Measurements from ENCODE around the gene C20orf204.
A peak's percentile ranks its signal among the peaks of the same experiment; 100 is the strongest.

C20orf204 gene

DNA sequence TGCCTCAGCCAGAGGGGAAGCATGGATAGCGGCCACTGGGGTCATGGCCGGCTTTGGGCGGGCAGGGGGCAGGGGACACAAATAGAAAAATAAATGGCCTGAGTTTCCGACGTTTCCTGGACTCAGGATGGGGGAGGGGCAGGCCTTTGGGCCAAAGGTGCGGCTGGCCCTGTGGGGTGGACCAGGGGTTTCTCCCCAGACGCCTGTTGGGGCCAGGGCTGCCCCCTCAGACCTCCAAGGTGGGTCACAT is 20.6 kb downstream of the C20orf204 start:
- no peak for DNase-seq (ENCODE audit: low spot score)

- no peak for DNase-seq (ENCODE audit: low spot score)
These were observed 21.1 kb downstream of the C20orf204 start for GRCh38 chr20:64056889-64057627.

GRCh38 chr20:64057628-64058498 is 21.9 kb downstream of the C20orf204 start:
- peak; percentile 85 for DNase-seq (ENCODE audit: low spot score)

GRCh38 chr20:64058536-64058935 is 22.6 kb downstream of the C20orf204 start:
- DNase-seq (ENCODE audit: low spot score), result no peak

DNA sequence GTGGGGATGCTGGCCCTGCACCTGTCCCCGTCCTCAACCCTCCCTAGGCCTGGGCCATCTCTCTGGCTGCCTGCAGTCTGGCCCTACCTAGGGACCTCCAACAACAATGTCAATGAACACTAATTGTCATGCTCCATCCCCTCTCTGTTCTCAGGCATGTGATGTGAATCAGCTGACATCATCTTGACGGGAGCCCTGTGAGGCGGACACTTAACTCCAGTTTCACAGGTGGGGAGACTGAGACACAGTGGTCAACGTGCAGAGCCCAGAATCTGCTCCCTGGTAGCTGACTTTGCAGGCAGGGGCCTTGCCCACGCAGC is 26.3 kb downstream of the C20orf204 start:
- no peak for DNase-seq (ENCODE audit: low spot score)

GRCh38 chr20:64062596-64063388 is 26.8 kb downstream of the C20orf204 start, which contains the start of gene TCEA2:
TSS of gene TCEA2 (plus strand) at chr20:64063198. CDS start at chr20:64063313, 115 bp downstream.
- DNase-seq (ENCODE audit: low spot score), result peak; percentile 98

DNA sequence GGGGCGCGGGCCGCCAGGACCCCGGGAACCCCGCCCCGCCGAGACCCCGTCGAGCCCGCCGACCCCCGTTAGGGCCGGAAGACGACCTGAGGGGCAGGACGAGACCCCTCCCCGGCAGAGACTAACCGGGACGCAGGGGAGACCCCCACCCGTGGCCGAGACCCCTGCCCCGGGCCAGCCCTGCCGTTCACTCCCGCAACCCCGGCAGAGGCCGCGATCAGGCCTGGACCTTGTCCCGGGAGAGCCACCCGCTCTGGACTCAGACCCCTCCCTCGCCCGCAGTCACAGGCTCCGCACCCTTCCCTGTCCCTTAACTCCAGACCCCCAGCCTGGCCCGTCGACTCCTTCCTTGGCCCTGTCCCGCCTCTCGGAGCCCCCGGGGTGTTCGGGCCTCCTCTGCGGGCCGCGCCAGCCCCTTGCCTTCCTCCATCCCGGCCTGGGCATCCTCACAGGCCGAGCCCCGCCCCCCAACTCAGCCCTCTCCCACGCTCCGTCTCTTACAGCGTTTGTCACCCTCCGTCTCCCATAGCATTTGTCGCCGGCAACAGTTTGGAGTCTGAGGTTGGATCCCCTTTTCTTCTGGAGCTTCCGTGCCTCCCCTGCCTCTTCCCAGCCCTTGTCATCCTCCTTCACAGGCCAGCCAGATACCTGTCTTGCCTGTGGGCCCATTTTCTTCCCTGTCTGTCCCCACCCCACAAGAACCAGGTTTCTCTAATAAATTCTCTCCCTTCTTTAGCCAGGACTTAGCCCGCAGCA is 27.6 kb downstream of the C20orf204 start:
- no peak for DNase-seq (ENCODE audit: low spot score)

DNA sequence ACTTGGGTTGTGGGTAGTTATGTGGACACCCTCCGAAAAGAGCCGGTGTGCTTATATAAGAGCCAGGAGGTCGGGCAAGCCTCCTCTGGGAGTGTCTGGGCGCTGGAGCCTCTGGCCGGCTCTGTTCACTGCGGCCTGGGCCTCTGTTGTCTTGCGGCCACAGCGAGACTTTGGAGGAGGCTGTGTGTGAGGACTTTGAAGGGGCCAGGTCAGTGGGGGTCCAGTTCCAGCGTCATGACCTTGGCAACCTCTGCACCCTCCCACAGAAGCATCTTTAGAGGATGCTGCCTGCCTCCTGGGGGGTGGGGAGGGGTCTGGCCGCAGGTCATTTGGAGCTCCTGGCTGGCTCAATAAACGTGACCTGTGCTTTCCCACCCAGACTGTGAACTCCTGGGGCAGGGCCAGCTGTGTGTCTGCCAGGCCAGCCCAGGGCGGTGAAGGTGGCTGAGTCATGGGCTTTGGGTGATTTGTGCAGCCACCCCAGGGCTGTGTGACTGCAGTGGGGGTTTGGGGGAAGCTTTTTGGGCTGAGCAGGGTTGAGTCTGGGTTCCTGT is 28.2 kb downstream of the C20orf204 start:
- DNase-seq (ENCODE audit: low spot score), result peak; percentile 89

- DNase-seq (ENCODE audit: low spot score), result no peak
These were observed 29.3 kb downstream of the C20orf204 start for GRCh38 chr20:64065062-64065973.

DNA sequence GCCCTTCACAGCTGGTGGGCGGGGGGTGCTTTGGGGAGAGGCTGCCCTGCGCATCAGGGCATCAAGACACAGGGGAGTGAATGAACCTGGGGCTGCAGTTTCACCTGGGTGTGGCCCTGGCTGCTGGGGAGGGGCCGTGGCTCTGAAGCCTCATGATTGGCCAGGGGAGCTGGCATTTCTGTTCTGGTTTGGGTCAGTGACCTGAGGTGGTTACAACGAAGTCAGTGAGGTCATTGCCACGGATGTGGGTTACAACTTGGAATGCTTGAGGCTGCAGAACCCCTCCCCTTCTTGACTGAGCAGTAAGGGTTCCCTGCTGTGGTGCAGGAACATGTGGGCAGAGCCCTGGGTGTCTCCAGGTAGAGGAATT is 30.0 kb downstream of the C20orf204 start:
- peak; percentile 86 for DNase-seq (ENCODE audit: low spot score)

DNA sequence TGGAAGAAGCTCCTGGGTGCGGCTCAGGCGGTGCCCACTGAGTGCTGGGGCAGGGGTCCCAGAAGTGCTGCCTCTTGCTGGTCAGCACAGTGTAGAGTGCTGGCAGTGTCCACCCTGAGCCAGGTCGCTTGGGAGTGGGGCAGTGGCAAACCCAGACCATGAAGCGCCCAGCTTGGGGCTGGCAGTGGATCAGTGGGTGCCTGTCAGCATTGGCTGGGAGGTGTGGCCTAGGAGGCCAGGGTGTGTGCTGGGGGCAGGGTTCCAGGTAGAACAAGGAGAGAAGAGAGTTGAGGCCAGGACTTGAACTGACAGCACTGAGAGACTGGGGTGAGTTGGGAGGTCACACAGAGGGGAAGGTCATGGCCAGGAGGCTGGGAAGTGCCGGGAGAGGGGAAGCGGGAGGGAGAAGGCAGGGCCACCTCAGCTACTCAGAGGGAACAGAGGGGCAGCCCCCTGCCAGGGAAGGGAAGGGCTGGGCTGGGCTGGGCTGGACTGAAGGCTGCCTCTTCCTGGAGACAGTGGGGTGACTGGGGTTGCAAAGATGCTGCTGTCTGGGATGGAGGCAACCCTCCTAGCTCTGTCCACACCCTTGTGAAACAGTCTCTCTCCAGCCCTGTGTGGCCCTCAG is 31.1 kb downstream of the C20orf204 start:
- no peak for DNase-seq (ENCODE audit: low spot score)

GRCh38 chr20:64067733-64068307 is 31.8 kb downstream of the C20orf204 start:
- DNase-seq (ENCODE audit: low spot score), result no peak

DNA sequence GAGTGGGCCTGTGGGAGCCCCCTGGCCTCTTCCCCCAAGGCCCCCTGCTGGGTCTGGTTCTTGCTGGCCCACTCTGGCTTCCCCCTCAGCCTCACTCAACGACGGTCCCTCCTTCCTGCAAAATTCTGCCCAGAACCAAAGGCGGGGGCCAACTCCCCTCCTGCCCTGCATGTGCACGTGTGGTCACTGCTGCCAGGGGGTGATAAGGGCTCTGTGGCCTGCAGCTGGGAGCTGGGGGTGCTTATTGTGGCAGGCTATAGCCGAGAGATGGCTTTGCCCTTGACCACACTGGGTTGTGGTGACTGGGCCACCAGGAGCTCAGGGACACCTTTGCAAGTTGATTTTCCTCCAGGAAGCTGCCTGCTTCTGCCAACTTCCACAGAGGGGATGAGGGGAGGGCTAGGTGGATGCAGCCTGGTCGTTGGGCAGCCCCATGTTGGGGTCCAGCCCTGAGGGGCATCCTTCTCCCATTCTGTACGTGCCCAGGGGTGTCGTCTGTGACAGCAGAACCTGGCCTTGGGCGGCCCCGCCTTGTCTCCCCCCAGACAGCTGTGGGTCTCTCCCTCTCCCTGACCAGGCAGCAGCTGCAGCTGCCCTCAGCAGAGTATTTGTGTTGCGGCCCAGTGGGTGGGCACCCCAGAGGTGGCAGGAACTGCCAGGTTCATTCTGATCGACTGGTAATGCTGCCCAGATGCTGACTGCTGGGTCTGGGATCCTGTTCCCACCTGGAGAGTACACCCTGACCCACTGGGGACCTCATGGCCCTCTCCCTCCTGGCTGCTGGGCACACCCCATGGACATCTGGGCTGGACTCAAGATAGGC is 32.6 kb downstream of the C20orf204 start:
- no peak for DNase-seq (ENCODE audit: low spot score)

- DNase-seq (ENCODE audit: low spot score), result no peak
These were observed 33.2 kb downstream of the C20orf204 start for GRCh38 chr20:64069209-64069613.

GRCh38 chr20:64069614-64070243 is 33.7 kb downstream of the C20orf204 start:
- DNase-seq (ENCODE audit: low spot score), result peak; percentile 67

DNA sequence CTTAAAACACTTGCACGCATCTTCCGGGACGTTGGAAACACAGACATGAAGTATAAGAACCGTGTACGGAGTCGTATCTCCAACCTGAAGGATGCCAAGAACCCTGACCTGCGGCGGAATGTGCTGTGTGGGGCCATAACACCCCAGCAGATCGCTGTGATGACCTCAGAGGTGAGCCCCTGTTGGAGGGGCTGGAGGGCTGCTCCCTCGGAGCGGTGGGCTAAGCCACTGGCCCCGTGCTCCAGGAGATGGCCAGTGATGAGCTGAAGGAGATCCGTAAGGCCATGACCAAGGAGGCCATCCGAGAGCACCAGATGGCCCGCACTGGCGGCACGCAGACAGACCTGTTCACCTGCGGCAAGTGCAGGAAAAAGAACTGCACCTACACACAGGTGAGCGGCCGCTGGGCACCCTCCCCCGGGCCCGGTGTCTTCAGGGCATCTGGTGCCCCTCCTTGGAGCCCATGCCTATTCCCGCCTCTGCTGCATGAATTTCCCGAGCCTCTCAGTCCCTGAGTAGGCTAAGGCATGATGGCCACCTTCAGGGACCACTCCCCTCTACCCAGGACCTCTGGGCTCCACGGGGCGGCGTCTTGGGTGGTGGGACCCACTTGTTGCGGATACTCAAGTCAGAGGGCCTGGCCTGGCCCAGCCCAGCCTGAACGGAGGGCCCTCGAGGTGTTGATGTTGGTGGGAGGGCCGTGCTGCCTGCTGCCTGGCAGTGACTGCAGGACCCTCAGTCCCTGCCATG is 34.4 kb downstream of the C20orf204 start:
- no peak for DNase-seq (ENCODE audit: low spot score)

Data from AG08396 (cell line).